GM13976 (cell line): ENCODE data around the gene CORIN.

Experiments
- DNase-seq: peaks from one replicate; pipeline ENCODE4 v3.0.0; 2012; ENCODE audit warnings: low spot score
- in situ Hi-C: fragments of 300-500 bp; cut with MboI; formaldehyde crosslinking; loops from one replicate; pipeline ENCODE4 v1.12.0; 2022; ENCODE audit warnings: low sequenced_read_pairs, mixed read lengths, inconsistent platforms; ENCODE audit not compliant: unreplicated experiment
- TF ChIP-seq, protein P1 (sequence below): IDR thresholded peaks from 2 replicates; pipeline ENCODE4 v1.5.1; 2012; ENCODE audit warnings: borderline replicate concordance, mild to moderate bottlenecking; ENCODE audit not compliant: insufficient read depth; ENCODE audit errors: extremely low read depth, missing control alignments, control extremely low read depth

CORIN gene

DNA sequence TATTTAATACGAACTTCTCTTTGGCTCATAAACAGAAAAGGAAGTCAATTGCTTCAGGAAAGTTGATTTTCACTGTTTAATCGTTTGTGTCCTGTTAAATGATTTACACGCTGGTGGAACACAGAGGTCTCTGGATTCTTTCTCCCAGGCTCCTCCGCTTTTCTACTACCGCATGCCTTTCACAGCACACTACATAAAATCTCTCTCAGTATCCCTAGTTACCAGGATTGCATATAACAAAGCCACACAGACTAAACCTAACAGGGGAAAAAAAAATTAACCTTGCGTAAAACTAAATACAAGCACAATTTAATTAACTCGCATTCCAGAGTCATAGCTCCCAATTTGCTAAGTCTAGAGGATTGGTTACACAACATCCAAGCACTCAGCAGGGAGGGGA is 133.9 kb downstream of the CORIN start:
- DNase-seq, result no peak
- in situ Hi-C loops, result no loop called here
- TF ChIP-seq, protein P1, sequence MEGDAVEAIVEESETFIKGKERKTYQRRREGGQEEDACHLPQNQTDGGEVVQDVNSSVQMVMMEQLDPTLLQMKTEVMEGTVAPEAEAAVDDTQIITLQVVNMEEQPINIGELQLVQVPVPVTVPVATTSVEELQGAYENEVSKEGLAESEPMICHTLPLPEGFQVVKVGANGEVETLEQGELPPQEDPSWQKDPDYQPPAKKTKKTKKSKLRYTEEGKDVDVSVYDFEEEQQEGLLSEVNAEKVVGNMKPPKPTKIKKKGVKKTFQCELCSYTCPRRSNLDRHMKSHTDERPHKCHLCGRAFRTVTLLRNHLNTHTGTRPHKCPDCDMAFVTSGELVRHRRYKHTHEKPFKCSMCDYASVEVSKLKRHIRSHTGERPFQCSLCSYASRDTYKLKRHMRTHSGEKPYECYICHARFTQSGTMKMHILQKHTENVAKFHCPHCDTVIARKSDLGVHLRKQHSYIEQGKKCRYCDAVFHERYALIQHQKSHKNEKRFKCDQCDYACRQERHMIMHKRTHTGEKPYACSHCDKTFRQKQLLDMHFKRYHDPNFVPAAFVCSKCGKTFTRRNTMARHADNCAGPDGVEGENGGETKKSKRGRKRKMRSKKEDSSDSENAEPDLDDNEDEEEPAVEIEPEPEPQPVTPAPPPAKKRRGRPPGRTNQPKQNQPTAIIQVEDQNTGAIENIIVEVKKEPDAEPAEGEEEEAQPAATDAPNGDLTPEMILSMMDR, result no peak

DNA sequence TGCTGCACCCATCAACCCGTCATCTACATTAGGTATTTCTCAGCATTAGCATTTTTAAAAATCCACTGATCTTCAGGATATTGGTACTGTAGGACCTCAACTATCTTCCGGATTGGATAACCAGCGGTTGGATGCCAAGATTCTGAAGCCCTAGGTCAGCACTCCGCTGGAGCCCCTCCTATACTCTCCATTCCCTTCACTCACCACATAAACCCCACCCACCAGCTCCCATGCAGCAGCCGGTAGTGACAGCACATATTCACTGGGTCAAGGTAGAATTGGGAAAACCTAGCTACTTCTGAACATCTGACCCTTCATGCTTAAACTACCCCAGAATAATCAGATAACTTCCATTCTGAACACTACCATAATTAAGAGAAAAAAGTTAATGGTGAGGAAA is 134.9 kb downstream of the CORIN start:
- TF ChIP-seq, protein P1, result no peak
- in situ Hi-C loops, result no loop called here
- no peak for DNase-seq

DNA sequence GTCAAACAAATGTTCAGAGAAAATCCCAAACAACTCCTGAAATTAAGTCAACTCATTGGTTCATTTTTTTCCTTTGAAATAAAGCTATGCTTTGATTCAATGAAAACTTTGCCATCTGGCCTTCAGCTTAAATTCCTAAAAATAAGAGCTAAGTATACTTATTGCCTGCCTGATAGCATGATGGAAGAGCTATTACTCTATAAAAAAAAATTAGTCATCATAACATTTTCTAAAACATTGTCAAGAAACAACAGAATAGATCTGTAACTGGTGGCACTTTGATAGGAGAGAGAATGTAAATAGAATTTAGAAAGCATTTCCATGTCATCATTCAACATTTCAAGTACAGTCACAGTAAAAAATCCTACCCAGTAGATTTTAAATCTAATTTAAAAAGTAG is 136.6 kb downstream of the CORIN start:
- TF ChIP-seq, protein P1, result no peak
- in situ Hi-C loops, result no loop called here
- DNase-seq, result no peak

DNA sequence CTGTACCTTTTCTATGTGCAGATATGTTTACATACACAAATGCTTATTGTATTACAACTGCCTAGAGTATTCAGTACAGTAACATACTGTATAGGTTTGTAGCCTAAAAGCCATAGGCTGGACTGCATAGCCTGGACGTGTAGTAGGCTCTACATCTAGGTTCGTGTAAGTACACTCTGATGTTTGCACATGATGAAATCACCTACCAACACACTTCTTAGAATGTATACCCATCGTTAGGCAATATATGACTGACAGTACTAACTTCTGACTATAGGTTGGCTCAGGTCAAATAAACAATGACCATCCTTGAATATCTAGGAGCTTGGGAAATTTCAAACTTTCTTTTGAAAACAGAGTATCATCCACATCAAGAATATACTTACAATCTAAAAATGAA is 139.0 kb downstream of the CORIN start:
- in situ Hi-C loops, result loop anchor here (25.0 kb wide), 1 partner anchor 388 kb away; no protein-coding TSS in a partner anchor
- DNase-seq, result no peak
- TF ChIP-seq, protein P1, result no peak

DNA sequence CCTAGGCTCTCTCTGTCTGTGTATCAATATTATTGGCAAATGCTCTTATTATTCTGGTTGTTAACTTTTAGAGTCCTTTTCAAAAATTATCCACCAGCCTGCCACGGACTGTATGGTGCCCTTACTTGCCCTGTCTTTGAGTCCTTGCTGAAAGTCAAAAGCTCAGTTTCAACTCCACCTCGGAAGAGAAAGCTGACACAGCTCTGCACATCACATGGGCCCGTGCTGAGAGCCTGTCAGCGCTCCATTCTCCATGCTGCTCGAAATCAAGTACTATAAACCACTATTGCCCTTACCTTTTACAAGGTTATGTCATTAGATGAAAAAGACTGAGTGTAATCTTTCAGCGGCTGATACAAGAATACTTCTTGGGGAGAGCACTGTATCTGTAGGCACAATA is 141.0 kb downstream of the CORIN start:
- no peak for DNase-seq
- in situ Hi-C loops, result loop anchor here (25.0 kb wide), 1 partner anchor 390 kb away; no protein-coding TSS in a partner anchor
- TF ChIP-seq, protein P1, result no peak

DNA sequence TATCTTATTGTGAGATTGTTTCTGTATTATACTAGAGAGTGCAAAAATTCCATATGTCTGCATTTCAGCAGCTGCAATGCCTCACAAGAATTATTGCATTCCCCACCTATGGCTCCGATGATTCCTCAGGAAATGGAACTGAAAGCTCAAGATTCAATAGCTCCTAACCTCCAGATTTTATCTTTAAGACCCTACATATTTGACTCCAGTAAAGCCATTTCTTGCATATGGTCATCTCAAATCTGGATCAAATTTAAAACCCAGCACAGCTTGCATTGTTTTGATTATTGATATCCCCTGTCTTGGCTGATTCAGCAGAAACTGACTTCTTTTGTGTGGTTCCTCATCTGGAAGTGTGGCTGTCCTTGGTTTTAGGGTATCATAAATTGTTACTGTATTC is 142.6 kb downstream of the CORIN start:
- in situ Hi-C loops, result loop anchor here (25.0 kb wide), 1 partner anchor 392 kb away; no protein-coding TSS in a partner anchor
- TF ChIP-seq, protein P1, result no peak
- DNase-seq, result no peak
